ENCODE data around the gene BAZ2B.

Gene BAZ2B

GRCh38 chr2:159550231-159550630 lies 66.1 kb downstream of the BAZ2B start:
- ChIA-PET POLR2A (no interaction called here), CTCF (interaction anchor here (0.8 to 1.9 kb wide), 3 partner anchors 11 to 15 kb away, joined by 3 to 6 read pairs (median 5); no protein-coding TSS in a partner anchor)
- TF ChIP-seq, protein P1, sequence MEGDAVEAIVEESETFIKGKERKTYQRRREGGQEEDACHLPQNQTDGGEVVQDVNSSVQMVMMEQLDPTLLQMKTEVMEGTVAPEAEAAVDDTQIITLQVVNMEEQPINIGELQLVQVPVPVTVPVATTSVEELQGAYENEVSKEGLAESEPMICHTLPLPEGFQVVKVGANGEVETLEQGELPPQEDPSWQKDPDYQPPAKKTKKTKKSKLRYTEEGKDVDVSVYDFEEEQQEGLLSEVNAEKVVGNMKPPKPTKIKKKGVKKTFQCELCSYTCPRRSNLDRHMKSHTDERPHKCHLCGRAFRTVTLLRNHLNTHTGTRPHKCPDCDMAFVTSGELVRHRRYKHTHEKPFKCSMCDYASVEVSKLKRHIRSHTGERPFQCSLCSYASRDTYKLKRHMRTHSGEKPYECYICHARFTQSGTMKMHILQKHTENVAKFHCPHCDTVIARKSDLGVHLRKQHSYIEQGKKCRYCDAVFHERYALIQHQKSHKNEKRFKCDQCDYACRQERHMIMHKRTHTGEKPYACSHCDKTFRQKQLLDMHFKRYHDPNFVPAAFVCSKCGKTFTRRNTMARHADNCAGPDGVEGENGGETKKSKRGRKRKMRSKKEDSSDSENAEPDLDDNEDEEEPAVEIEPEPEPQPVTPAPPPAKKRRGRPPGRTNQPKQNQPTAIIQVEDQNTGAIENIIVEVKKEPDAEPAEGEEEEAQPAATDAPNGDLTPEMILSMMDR (IDR thresholded peaks at IDR 0.05; ENCODE audit: control extremely low read depth, extremely low read depth, low read depth, missing control alignments) = no peak
- no peak for DNase-seq (ENCODE audit: extremely low spot score)

DNA sequence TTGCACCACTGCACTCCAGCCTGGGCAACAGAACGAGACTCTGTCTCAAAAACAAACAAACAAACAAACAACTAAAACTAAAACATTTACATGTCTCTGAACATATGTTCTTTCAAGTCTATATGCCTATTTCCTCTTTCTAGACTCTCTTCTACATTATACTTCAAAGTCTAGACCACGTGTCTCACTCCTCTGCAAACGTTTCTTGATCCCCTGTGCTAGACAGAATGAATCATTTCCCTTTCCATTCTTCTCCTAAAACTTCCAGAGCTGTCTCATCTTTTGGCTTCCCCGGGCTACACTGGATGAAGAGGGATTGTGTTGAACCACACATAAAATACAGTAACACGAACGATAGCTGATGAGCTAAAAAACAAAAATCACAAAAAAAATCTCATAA lies 67.1 kb downstream of the BAZ2B start:
- CTCF ChIA-PET = interaction anchor here (0.8 to 1.9 kb wide), 4 partner anchors 10 to 19 kb away, joined by 3 to 6 read pairs (median 4); no protein-coding TSS in a partner anchor
- peak; percentile 13 for DNase-seq (ENCODE audit: extremely low spot score)
- TF ChIP-seq, protein P1 (IDR thresholded peaks at IDR 0.05; ENCODE audit: control extremely low read depth, extremely low read depth, low read depth, missing control alignments) = no peak
- POLR2A ChIA-PET = interaction anchor here (0.7 kb wide), 1 partner anchor 193 kb away, joined by 3 read pairs; no protein-coding TSS in a partner anchor

GRCh38 chr2:159546716-159547430 lies 69.5 kb downstream of the BAZ2B start:
- no peak for DNase-seq (ENCODE audit: extremely low spot score)
- POLR2A ChIA-PET = no interaction called here
- CTCF ChIA-PET = interaction anchor here (1.4 kb wide), 1 partner anchor 12 kb away, joined by 3 read pairs; no protein-coding TSS in a partner anchor
- TF ChIP-seq, protein P1 (IDR thresholded peaks at IDR 0.05; ENCODE audit: control extremely low read depth, extremely low read depth, low read depth, missing control alignments) = no peak

- DNase-seq (ENCODE audit: extremely low spot score) = no peak
- TF ChIP-seq, protein P1 (IDR thresholded peaks at IDR 0.05; ENCODE audit: control extremely low read depth, extremely low read depth, low read depth, missing control alignments) = no peak
- ChIA-PET CTCF (no interaction called here), POLR2A (no interaction called here)
These were observed 70.3 kb downstream of the BAZ2B start for GRCh38 chr2:159546039-159546438.

- TF ChIP-seq, protein P1 (IDR thresholded peaks at IDR 0.05; ENCODE audit: control extremely low read depth, extremely low read depth, low read depth, missing control alignments) = no peak
- no peak for DNase-seq (ENCODE audit: extremely low spot score)
- ChIA-PET CTCF (no interaction called here), POLR2A (no interaction called here)
These were observed 71.3 kb downstream of the BAZ2B start for GRCh38 chr2:159545085-159545484.

GRCh38 chr2:159542101-159542500 lies 74.2 kb downstream of the BAZ2B start:
- POLR2A ChIA-PET = no interaction called here
- no peak for DNase-seq (ENCODE audit: extremely low spot score)
- CTCF ChIA-PET = interaction anchor here (1.3 kb wide), 1 partner anchor 32 kb away, joined by 3 read pairs; no protein-coding TSS in a partner anchor
- TF ChIP-seq, protein P1 (IDR thresholded peaks at IDR 0.05; ENCODE audit: control extremely low read depth, extremely low read depth, low read depth, missing control alignments) = no peak

Measured in GM10248 (cell line).